ENCODE data around the gene NARF.

- TF ChIP-seq CTCF (IDR thresholded peaks at IDR 0.05; ENCODE audit: insufficient read depth, low read depth, low read length), result no peak
- TF ChIP-seq EZH2 (IDR thresholded peaks at IDR 0.05; ENCODE audit: insufficient read depth, low read length), result no peak
These were observed 19.2 kb upstream of the NARF start for GRCh38 chr17:82439194-82439828.
